ENCODE measurements around the gene CD300LF.

GRCh38 chr17:74732042-74732867 lies 19.5 kb upstream of the CD300LF start:
- TF ChIP-seq CTCF (IDR thresholded peaks at IDR 0.05) (no peak), POLR2AphosphoS5 (IDR thresholded peaks at IDR 0.05) (no peak), EP300 (IDR thresholded peaks at IDR 0.05) (no peak)

Measured in gastroesophageal sphincter (tissue), 3 donors.